ENCODE results near the gene SLC39A3. TPM values are rescaled to one million over a fixed set of nuclear protein-coding genes. Genes with fewer than 3 reads are reported as not detected.

SLC39A3 gene
- total and polyA plus RNA-seq, 10 of the 15 experiments (the other 5 are each of a cell fraction or from before 2014, with no cell fraction given), result 0.63 to 67.1 (median 51.2) TPM

DNA sequence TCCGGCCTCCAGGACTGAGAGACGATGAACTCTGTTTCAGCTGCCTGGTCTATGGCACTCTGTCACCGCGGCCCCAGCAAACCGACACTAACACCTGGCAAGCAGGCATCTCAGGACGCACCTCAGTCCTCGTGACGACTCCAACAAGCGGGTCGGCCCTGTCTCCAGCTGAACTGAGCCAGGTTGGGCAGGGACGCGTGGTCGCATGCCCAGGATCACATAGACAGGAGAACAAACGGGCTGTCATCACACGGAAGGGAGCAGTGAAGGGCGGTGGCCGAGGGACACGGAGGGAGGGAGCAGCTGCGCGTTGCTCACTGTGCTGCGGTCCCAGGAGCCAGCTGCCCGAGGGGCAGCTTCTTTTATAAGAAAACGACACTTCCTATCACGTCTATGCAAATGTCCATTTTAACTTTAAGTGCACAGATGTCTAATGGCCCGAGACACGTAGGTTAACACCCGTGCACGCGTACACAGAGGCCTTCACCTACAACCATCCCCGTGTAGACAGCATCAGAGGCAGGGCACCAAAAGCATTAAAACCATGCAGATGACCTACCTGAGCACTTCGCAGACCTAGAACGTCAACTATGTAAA lies 34.4 kb upstream of the SLC39A3 start:
- Histone ChIP-seq H3K27ac (ENCODE audit: control insufficient read depth, insufficient read depth) (no peak overlapping the region), H3K9me3 (replicated peaks; ENCODE audit: control insufficient read depth, insufficient read depth, low read length) (no peaks in the 10 kb centered on the region; the same call in 2 of the 3 replicates), H3K4me3 (no peak overlapping the region), H3K36me3 (ENCODE audit: control insufficient read depth in 2 of 2, insufficient read depth in 2 of 2, low read length in 1 of 2) (peaks cover 4 to 7% of the 10 kb centered on the region in 2 experiments; a peak in 3 of 4 replicates), H4K20me1 (ENCODE audit: control insufficient read depth, insufficient read depth) (peaks cover 9% of the 10 kb centered on the region; the same call in 1 of the 2 replicates), H2AFZ (ENCODE audit: control insufficient read depth, low read depth, low read length) (no peak overlapping the region), H3K9ac (ENCODE audit: control insufficient read depth, insufficient read depth, low read length) (no peak overlapping the region), H3K4me2 (ENCODE audit: control insufficient read depth, insufficient read depth) (no peak overlapping the region), H3K79me2 (ENCODE audit: control insufficient read depth, insufficient read depth, low read length) (peaks cover 69% of the 10 kb centered on the region), H3K27me3 (replicated peaks in 1 of 2; ENCODE audit: control insufficient read depth in 2 of 2, insufficient read depth in 2 of 2, low read length in 1 of 2) (no peaks in the 10 kb centered on the region), H3K4me1 (ENCODE audit: control insufficient read depth, insufficient read depth, low read length) (peaks cover 12% of the 10 kb centered on the region)
- WGBS (ENCODE audit: insufficient coverage, insufficient replicate concordance, low lambda C conversion rate, missing lambda C conversion rate), result 85% methylated on average over 32 of the region's 32 CpGs
- ChIA-PET SMC1A (ENCODE audit: uncharacterized antibody, unreplicated experiment) (no interaction called here), RAD21 (ENCODE audit: unreplicated experiment) (no interaction called here), CTCF (no interaction called here), POLR2A (no interaction called here)
- no peak for ATAC-seq
- FAIRE-seq, result no peak
- BruUV-seq (replicated peaks), result no TSS peak
- intact Hi-C loops (cut with micrococcal nuclease; ENCODE audit: unreplicated experiment) (no loop called here), in situ Hi-C loops (cut with MboI) (no loop called here)
- DNase-seq (ENCODE audit: low read depth, low spot score), result no peak
- no peak for TF ChIP-seq FOS (IDR thresholded peaks at IDR 0.05; ENCODE audit: borderline replicate concordance, extremely low read depth, insufficient read length)
- no peak for TF ChIP-seq DPF2 (IDR thresholded peaks at IDR 0.05)
- no peak for TF ChIP-seq BMI1 (IDR thresholded peaks at IDR 0.05; ENCODE audit: borderline replicate concordance)
- no peak for TF ChIP-seq EZH2 (IDR thresholded peaks at IDR 0.05; ENCODE audit: borderline replicate concordance, control insufficient read depth, low read depth, low read length)
- no peak for TF ChIP-seq MXI1 (IDR thresholded peaks at IDR 0.05; ENCODE audit: low read depth, low read length)
- TF ChIP-seq ZNF217 (IDR thresholded peaks at IDR 0.05), result no peak
- TF ChIP-seq, protein P1, sequence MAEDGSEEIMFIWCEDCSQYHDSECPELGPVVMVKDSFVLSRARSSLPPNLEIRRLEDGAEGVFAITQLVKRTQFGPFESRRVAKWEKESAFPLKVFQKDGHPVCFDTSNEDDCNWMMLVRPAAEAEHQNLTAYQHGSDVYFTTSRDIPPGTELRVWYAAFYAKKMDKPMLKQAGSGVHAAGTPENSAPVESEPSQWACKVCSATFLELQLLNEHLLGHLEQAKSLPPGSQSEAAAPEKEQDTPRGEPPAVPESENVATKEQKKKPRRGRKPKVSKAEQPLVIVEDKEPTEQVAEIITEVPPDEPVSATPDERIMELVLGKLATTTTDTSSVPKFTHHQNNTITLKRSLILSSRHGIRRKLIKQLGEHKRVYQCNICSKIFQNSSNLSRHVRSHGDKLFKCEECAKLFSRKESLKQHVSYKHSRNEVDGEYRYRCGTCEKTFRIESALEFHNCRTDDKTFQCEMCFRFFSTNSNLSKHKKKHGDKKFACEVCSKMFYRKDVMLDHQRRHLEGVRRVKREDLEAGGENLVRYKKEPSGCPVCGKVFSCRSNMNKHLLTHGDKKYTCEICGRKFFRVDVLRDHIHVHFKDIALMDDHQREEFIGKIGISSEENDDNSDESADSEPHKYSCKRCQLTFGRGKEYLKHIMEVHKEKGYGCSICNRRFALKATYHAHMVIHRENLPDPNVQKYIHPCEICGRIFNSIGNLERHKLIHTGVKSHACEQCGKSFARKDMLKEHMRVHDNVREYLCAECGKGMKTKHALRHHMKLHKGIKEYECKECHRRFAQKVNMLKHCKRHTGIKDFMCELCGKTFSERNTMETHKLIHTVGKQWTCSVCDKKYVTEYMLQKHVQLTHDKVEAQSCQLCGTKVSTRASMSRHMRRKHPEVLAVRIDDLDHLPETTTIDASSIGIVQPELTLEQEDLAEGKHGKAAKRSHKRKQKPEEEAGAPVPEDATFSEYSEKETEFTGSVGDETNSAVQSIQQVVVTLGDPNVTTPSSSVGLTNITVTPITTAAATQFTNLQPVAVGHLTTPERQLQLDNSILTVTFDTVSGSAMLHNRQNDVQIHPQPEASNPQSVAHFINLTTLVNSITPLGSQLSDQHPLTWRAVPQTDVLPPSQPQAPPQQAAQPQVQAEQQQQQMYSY (CRISPR knock-in tag; IDR thresholded peaks at IDR 0.05), result no peak
- no peak for TF ChIP-seq CEBPB (IDR thresholded peaks at IDR 0.05; ENCODE audit: borderline replicate concordance in 1 of 2, low read depth in 2 of 2, low read length in 2 of 2)
- no peak for TF ChIP-seq BHLHE40 (IDR thresholded peaks at IDR 0.05; ENCODE audit: borderline replicate concordance in 1 of 2, low read depth in 2 of 2, low read length in 1 of 2)
- TF ChIP-seq SKIL (IDR thresholded peaks at IDR 0.05; ENCODE audit: low read depth, poor library complexity, severe bottlenecking), result no peak

Data from GM12878 (cell line).